HG03025 (cell line): ENCODE measurements around the gene DACT2.
"Not testable (repeated sequence)": the region's sequence is repeated elsewhere in the genome, so short reads cannot be mapped to it uniquely, and the experiment has no call there.

Source experiments
- ATAC-seq: cut with Tn5 transposase; IDR thresholded peaks from one replicate; pipeline ENCODE4 v1.9.1; 2021; ENCODE audit warnings: mild to moderate bottlenecking, moderate library complexity; ENCODE audit not compliant: unreplicated experiment, low FRiP score

The DACT2 gene

GRCh38 chr6:168305096-168305749 lies 14.4 kb downstream of the DACT2 start:
- ATAC-seq: no peak

GRCh38 chr6:168304752-168305015 lies 14.9 kb downstream of the DACT2 start:
- no peak for ATAC-seq

GRCh38 chr6:168303982-168304751 lies 15.4 kb downstream of the DACT2 start:
- no peak for ATAC-seq

- no peak for ATAC-seq
Observed at GRCh38 chr6:168302534-168302933, 17.0 kb downstream of the DACT2 start.

- ATAC-seq: no peak
Observed at GRCh38 chr6:168301648-168302398, 17.8 kb downstream of the DACT2 start.

- ATAC-seq: no peak
Observed at GRCh38 chr6:168300975-168301647, 18.5 kb downstream of the DACT2 start.

- ATAC-seq: no peak
Observed at GRCh38 chr6:168299541-168300511, 19.8 kb downstream of the DACT2 start.

GRCh38 chr6:168297643-168298042 lies 21.9 kb downstream of the DACT2 start:
- no peak for ATAC-seq

GRCh38 chr6:168294901-168295300 lies 24.7 kb downstream of the DACT2 start:
- no peak for ATAC-seq

GRCh38 chr6:168293636-168294530 lies 25.7 kb downstream of the DACT2 start:
- no peak for ATAC-seq

GRCh38 chr6:168292826-168293225 lies 26.8 kb downstream of the DACT2 start:
- no peak for ATAC-seq

- ATAC-seq: no peak
Observed at GRCh38 chr6:168291450-168291849, 28.1 kb downstream of the DACT2 start.

- ATAC-seq: no peak
Observed at GRCh38 chr6:168290095-168290494, 29.5 kb downstream of the DACT2 start.

GRCh38 chr6:168289571-168289962 lies 30.0 kb downstream of the DACT2 start:
- ATAC-seq: no peak

- no peak for ATAC-seq
Observed at GRCh38 chr6:168288781-168289570, 30.6 kb downstream of the DACT2 start.

- not testable (repeated sequence) for ATAC-seq
Observed at GRCh38 chr6:168287460-168287859, 32.1 kb downstream of the DACT2 start.

GRCh38 chr6:168286771-168287446 lies 32.7 kb downstream of the DACT2 start:
- ATAC-seq: not testable (repeated sequence)

GRCh38 chr6:168286116-168286515 lies 33.5 kb downstream of the DACT2 start:
- no peak for ATAC-seq
